GM21737 (cell line): Measurements from ENCODE around the gene DCTN4.
"Not testable (repeated sequence)": the region's sequence is repeated elsewhere in the genome, so short reads cannot be mapped to it uniquely, and the experiment has no call there.

Source experiments
- ATAC-seq: cut with Tn5 transposase; IDR thresholded peaks from one replicate; pipeline ENCODE4 v1.9.1; 2021; ENCODE audit warnings: mild to moderate bottlenecking, moderate library complexity; ENCODE audit not compliant: unreplicated experiment

DCTN4 gene

DNA sequence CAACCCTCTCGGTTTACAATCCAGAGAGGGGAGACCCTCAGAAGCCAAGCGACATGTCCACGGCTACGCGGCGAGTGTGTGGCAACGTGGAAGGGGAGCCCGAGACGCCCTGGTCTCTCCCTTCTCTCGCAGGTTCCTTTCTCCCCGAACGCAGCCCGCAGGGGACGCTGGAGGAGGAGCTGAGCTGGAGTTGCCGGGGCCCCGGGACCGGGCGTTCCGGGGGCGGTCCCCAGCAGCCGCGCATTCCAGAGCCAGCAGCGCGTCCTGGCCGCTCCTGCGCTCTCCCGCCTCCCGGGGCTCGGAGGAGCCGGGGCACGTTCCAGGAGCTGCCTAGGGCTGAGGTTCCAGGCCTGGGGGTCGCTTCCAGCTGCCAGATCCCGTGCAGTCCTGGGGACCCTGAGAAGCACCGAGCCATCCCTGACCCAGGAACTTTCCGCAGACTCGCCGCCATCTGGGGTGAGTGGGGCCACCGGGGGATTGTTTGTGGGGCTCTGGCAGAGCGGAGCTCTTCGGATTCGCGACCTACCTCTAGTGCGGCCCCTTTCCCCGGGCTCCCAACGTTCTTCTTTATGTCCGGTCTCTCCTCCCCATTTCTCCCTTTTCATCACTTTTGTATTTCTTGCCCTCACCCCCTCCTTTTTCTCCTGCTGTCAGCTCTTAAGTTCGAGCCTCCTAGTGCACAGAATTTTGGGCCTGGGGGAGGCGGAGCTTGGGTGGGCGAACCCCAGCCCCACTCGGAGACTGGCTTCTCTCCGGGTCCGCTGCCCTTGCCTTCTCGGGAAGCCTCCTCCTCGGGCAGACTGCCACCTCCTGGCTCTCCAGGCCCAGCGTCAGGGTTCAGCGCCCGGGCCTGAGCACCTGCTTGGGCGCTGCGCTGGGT lies 19.9 kb upstream of the DCTN4 start, which contains the start of gene SMIM3:
Gene SMIM3, plus strand, starts transcription at position 241 of the 880 bp plus-strand sequence. CDS start 16,684 bp downstream, outside the sequence.
- ATAC-seq, result peak; percentile 30

DNA sequence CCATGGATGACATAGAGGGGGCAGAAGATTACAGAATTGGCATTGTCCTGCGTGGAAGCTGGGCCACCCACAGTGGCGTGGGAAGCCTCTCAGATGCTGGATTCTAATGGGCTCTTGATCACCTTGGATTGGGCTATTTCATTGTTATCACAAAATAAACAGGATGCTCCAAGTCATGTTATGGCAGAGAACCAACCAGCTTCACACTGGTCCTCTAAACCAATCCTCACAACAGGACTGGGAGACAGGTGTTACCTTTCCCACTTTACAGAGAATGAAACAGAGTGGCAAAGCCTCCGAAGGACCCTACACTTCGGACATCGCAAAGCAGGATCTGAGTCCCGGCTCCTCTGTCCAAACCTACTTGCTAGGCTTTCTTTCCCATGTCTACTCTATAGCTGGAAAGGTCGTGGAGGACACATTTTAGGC lies 19.3 kb upstream of the DCTN4 start:
- ATAC-seq, result no peak

DNA sequence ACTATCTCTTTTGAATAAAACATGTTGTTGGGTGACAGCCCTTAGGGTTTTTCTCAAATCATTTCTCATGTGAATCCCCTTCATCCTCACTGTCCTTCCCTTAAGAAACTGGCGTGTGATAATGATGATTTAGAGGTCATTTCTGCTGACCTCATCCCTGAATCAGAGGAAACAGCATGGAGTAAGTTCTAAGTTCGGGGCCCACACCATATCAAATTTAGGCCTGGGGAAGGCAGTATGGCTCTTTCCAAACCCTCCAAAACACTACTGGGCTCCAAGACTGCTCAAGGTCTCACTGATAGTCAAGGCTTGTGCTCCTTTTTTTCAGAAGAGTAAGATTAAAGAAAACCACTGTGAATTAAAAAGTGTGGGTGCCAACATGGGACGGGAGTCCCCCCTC lies 18.9 kb upstream of the DCTN4 start:
- no peak for ATAC-seq

DNA sequence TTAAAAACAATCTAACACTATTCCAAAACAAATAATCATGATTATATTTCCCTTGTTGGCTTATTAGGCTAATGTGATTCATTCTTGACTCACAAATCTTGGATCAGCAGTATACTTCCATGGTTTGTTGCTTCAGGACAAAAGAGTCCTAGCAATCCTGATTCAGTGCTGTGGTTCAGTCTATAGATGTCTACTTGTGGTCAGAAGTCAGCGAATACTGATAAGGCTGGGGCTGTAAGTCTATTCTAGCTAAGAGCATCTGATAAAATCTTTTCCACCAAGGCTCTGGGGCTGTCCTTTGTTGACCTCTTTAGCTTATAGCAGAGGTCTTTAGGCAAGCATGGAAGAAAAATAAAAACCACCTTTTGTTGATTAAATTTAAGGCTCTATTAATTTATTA lies 15.3 kb upstream of the DCTN4 start:
- no peak for ATAC-seq

DNA sequence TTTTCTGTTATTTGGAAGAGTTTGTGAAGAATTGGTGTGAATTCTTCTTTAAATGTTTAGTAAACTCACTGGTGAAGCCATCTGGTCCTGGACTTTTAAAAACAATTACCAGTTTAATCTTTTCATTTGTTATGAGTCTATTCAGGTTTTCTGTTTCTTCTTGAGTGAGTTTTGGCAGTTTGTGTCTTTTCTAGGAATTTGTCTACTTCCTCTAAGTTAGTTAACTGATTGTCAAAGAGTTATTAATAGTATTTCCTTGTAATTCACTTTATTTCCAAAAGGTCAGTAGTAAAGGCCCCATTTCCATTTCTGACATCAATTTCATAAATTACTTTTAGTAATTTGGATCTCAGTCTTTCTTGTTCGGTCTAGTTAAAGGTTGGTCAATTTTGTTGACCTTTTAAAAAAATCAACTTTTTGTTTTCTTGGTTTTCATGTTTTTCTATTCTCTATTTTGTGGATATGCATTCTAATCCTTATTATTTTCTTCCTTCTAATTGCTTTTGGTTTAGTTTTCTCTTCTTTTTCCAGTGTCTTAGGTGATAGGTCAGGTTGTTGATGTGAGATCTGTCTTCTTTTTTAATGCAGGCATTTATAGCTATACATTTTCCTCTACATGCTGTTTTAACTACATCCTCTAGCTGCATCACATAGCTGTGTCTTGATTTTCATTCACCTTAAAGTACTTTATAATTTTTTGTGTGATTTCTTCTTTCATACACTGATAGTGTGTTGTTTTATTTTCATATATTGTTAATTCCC lies 12.4 kb upstream of the DCTN4 start:
- no peak for ATAC-seq

DNA sequence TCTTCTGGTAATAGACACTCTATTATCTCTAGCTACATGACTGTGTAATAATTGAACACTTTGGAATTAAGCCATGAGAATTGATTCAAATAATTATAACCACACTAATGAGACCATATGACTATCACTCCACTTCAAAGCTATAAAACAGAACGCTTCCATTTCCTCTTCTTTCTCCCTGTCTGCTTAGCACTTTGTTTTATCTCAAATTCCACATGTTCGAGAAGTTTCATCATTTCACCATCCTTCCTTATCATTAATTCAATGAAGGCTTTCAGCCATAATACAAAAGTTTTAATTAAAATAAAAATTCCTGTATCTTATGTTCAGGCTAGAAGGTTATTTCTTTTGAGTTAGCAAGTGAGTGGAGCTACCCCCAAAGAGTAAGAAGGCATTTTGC lies 7.4 kb upstream of the DCTN4 start:
- ATAC-seq, result no peak

DNA sequence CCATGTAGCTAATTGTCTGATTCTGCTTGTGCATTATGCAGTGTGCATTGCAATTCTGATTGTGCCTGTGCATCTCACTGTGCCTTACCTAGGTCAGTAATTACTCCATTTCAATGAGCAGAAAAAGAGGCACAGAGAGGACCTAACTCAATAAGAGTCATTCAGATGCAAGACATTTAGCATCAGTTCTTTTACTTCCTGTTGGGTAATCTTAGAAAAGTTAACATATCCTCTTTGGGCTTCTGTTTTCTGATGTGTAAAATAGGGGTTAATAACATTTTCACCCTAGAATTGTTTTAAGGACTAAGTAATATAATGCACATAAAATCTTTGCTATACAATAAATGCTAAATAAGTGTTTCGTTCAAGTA lies 7.0 kb upstream of the DCTN4 start:
- ATAC-seq, result no peak

DNA sequence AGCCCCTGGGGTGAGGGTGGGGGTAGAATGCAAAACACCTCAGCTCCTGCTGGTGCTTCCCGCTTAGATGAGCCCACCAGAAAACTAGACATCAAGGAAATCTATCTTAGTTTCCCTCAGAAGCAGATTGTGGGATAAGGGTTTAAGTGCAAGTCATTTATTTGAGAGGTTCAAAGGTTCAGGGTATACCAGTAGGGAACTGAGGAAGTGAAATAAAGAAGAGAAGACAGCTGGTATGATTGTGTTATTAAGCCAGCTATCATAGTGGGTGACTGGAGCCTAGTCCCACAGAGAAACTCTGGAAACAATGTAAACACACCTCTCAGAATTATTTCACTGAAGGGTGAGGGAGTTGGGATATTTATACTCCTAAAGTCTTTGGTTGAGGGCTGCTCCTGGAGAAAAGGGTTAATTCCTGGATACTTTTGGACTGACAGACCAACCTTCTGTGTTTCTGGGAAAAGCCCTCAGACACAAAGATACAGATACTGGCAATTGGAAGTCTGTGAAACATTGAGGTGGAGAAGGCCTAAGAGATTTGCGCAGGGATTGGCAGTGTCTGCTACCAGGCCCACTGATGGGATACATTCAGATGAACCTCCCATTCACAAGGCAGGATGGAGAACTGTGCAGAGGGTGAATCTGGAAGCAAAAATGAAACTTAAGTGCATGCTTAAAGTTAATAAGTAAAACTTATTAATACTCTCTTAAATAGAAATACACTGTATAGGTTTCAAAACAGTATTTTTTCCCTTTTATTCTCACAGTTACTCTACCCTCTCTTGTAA lies 6.4 kb upstream of the DCTN4 start:
- ATAC-seq, result no peak

DNA sequence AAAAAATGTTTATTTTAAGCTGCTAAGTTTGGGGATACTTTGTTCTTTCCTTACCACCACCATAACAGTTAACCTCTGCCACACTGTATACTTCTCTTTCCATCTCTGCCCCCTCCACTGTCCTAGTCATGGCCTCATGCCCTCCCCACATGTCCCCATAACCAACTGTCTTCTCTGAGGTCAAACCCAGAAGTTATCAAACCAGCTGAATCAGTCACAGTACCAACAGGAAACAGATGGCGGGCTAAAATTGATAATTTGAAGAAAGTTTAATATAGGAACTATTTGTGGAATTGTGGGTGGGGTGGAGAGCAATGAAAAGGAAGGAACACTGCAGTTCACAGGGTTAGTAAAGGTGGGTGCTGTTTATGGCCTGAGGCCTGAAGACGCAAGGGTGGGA lies 5.7 kb upstream of the DCTN4 start:
- no peak for ATAC-seq

DNA sequence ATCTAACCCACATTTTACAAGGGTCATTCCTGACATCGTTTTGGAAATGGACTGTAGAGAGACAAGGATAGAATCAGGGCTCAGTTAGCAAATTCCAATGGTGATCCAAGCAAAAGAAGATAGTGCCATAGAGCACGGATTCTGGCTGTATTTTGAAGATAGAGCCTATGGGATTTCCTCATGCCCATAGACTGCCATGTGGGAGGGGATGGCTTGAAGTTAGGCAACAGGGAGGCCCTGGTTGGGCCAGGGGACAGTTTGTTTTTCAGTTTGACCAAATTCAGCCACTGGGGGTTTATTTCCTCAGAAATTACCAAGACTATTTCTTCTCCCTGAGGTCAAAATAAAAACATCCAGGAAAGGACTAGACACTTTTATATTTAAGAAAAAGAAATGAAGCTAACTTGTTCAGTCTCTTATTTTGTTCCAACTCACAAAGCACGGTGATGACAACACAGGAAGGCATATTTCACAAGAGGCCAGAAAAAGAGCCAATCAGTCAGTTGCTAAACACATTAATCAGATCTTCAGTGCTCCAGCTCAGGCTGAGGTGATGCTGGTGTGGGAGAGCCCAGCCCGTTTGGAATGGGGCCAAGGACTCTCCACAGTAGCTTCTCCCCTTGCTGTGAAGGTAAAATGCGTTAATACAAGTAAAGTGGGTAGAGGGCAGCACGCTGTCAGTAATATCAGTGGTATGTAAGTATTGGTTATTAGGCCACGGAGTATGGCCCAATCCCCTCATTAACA lies 4.4 kb upstream of the DCTN4 start:
- ATAC-seq, result no peak

DNA sequence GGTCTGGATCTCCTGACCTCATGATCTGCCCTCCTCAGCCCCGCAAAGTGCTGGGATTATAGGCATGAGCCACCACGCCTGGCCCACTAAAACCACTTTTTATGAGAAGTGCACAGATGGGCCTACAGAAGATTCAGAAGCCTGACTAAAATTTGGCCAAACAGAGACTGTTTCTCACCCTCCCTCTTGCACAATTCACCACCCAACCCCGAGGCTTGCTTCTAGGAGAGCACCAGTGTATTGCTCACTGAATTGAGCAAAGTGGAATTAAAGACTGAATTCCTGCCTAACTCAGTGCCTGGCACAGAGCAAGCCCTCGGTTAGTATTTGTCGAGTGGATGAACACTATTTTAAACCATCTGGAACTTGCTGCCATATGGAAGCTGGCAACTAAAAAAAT lies 3.4 kb upstream of the DCTN4 start:
- no peak for ATAC-seq

DNA sequence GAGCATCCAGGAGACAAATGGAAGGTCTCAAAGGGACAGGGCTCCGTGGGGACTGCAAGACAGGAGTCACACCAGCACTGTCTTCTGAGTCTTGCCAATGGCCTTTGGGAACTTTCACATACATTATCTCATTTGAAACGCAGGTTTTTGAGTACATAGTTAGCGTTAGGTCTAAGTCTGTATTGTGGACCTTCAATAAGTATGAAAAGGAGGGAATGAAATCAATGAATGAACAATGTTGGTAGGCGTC lies 442 bp upstream of the DCTN4 start:
- no peak for ATAC-seq

DNA sequence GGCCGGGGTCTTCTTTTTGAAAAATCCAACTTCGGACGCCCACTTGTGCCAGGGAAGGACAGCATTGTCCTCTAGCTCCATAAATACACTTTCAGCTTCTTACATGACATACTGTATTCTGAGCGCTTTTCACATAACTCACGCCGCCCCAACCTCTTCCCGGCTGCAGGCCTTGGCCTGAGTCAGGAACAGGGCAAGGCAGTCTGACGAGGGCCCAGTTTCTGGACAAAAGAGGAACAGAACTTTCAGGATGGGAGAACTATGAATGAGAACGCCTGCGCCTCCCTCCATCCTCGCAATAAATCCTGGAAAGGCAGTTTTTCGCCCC lies 650 bp downstream of the DCTN4 start:
- ATAC-seq, result peak; percentile 24

DNA sequence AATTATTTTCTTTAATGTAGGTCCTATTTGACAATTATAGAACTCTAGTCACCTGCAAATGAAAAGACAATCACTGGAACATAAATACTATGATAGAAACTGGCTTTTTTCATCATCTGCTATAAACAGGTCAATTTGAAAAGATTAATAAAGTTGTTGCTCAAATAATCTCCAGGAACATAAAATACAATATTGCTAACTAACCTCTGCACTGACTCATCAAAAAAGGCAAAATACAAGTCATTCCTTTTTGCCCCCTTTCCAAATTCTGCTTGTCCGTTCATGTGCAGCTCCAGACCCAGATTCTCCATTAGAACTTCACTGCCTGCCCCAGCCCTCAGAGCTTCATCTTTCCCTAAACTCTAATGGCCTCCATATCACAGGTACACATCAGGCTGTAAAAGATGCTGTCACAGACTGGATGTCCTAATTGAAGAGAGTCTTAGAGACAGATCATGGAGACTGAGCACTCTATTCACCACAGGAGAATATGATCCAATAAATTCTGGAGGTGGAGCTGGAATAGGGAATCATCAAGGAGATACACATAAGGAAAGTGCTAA lies 1.6 kb downstream of the DCTN4 start:
- no peak for ATAC-seq

DNA sequence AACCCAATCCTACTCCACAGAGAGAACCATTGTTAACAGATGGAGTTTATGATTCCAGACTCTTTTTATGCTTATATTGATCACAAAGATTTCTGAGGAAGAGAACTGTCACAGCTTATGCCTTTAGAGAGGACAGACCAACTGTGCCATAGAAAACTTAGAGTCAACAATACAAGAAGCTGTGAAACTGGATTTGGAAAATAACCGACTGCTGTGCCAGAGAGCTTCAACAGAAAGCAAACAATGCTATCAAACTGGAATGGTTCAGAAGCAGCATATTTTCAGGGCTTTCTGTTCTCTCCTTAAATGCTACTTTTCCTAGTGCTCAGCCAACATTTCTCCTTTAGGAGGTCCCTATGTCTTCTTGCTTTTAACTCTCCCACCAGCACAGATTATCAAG lies 5.0 kb downstream of the DCTN4 start:
- no peak for ATAC-seq

DNA sequence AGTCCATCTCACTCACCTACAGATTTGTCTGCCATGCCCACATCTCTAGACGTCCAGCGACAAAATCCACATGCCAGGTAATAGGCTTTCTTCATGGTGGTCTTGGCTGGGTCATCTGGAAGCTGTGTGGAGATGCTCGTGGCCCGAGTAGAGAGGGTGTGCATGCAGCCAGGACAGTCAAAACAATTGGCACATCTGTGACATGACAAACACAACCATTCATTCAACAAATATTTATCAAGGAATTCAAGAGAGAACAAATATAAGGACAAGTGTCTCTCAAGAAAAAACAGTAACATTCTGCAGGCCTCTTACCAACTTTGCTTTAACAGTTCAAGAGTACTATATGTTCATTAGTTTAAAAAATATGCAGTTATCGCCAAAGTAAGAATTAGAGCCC lies 5.4 kb downstream of the DCTN4 start:
- no peak for ATAC-seq

DNA sequence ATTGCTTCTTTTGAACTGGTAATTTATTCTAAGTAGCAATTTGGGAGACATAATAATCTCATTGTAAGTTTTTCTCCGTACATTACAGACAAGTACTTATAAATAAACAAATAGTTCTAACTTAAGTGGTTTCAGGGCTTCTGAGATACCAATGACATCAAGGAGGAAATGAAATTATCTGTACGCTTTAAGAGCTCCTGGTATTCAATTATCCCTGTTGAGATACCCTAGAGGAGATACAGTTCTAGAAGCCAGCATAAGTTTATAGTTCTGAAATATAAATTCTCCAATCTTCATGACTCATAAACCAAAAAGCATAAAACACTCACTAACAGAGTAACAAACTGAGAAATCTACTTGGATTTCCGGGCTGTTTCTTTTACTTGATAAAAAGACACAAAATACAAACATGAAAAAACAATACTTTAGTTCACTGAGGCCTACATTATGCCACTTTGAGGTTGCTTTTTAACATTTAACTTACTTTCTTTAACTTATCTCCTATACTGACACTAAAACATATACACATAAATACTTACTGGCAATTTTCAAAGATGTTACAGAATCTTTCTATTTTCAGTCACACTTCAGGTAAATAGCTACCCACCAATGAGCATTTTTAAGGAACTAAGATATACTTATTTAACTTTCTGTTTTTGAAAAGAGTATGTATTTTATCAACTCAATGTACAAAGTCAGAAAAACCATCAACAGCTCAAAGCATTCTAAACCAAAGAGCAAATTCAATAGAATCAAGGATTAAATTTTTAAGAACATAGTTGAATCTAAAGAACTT lies 7.5 kb downstream of the DCTN4 start:
- ATAC-seq, result no peak

DNA sequence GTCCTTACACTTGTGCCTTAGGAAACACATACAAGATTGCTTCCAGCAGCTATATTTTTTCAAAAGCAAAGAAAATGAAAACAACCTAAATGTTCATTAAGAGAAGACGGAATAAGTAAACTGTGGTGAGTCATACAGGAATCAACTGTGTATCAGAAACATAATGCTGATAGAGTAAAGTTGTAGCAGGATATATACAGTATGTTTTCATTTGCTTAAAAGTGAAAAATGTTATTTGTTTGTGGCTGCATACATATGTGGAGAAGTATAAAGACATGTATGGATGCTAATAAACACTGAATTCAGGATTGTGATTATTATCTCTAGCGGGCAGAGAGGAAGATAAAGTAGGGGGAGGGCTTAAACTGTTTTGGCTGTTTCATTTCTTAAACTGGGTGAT lies 8.3 kb downstream of the DCTN4 start:
- no peak for ATAC-seq

DNA sequence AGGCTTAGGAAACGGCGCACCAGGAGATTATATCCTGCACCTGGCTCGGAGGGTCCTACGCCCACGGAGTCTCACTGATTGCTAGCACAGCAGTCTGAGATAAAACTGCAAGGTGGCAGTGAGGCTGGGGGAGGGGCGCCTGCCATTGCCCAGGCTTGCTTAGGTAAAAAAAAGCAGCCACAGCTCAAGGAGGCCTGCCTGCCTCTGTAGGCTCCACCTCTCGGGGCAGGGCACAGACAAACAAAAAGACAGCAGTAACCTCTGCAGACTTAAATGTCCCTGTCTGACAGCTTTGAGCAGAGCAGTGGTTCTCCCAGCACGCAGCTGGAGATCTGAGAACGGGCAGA lies 15.7 kb downstream of the DCTN4 start:
- ATAC-seq, result not testable (repeated sequence)
